ENCODE data around the gene VEPH1.

Gene VEPH1

GRCh38 chr3:157491136-157491535 lies 12.1 kb downstream of the VEPH1 start:
- no peaks in the 10 kb centered on the region for H4K20me1 ChIP-seq (ENCODE audit: insufficient read depth, low read length)
- H3K36me3 ChIP-seq (replicated peaks; ENCODE audit: low read depth, low read length) = no peaks in the 10 kb centered on the region
- no peak overlapping the region for H3K27ac ChIP-seq (ENCODE audit: low read length)
- no peak overlapping the region for H2AFZ ChIP-seq (ENCODE audit: low read depth, low read length)
- peaks cover 4% of the 10 kb centered on the region for H3K27me3 ChIP-seq (ENCODE audit: low read depth, low read length)
- H3K4me1 ChIP-seq (ENCODE audit: low read length) = peaks cover 12% of the 10 kb centered on the region
- H3K4me3 ChIP-seq (ENCODE audit: low read length) = no peak overlapping the region
- no peak overlapping the region for H3K4me2 ChIP-seq (ENCODE audit: low read length)
- H3K9me3 ChIP-seq (ENCODE audit: insufficient read depth, low read length) = no peaks in the 10 kb centered on the region
- TF ChIP-seq EZH2phosphoT487 (IDR thresholded peaks at IDR 0.05; ENCODE audit: low read depth) = no peak
- TF ChIP-seq, protein P1, sequence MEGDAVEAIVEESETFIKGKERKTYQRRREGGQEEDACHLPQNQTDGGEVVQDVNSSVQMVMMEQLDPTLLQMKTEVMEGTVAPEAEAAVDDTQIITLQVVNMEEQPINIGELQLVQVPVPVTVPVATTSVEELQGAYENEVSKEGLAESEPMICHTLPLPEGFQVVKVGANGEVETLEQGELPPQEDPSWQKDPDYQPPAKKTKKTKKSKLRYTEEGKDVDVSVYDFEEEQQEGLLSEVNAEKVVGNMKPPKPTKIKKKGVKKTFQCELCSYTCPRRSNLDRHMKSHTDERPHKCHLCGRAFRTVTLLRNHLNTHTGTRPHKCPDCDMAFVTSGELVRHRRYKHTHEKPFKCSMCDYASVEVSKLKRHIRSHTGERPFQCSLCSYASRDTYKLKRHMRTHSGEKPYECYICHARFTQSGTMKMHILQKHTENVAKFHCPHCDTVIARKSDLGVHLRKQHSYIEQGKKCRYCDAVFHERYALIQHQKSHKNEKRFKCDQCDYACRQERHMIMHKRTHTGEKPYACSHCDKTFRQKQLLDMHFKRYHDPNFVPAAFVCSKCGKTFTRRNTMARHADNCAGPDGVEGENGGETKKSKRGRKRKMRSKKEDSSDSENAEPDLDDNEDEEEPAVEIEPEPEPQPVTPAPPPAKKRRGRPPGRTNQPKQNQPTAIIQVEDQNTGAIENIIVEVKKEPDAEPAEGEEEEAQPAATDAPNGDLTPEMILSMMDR (IDR thresholded peaks at IDR 0.05; ENCODE audit: low read depth, low read length) = no peak
- H3K79me2 ChIP-seq (ENCODE audit: low read length) = no peaks in the 10 kb centered on the region
- H3K9ac ChIP-seq (ENCODE audit: low read length) = no peak overlapping the region

DNA sequence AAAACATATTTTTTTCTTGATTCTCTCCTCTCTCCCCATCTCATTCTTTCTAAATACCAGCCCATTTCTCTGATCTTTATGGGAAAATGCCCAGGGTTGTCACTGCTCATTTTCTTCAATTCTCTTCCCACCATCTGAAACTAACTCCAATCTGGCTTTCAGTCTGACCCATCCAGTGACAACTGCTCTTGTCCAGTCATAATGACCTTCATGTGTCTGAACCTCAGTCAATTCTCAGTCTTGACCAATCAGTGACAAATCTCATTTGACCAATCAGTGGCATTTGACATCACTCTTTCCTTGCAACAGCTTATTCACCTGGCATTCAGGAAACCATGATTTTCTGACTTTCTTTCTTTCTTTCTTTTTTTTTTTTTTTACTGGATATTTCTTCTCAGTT lies 15.1 kb downstream of the VEPH1 start:
- Histone ChIP-seq H3K79me2 (ENCODE audit: low read length) (no peaks in the 10 kb centered on the region), H3K9ac (ENCODE audit: low read length) (no peak overlapping the region)

DNA sequence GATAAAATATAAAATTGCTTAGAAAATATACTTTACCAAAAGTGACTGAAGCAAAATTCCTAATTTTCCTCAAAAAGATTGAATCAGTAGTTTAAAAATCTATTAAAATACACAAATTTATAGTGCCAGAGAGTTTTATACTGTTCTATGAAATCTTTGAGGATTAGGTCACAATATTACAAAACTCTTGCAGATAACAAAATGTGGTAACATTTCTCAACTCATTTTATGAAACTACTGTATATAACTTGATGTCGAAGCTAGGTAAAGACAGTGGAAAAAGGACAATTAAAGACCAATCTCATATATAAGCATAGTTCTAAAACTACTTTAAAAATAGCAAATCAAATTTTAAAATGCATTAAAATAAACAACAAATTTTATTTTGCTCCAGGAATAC lies 15.9 kb downstream of the VEPH1 start:
- Histone ChIP-seq H3K27me3 (ENCODE audit: low read depth, low read length) (no peaks in the 10 kb centered on the region), H3K9me3 (ENCODE audit: insufficient read depth, low read length) (no peaks in the 10 kb centered on the region), H2AFZ (ENCODE audit: low read depth, low read length) (no peak overlapping the region), H3K79me2 (ENCODE audit: low read length) (no peaks in the 10 kb centered on the region), H4K20me1 (ENCODE audit: insufficient read depth, low read length) (no peaks in the 10 kb centered on the region), H3K36me3 (replicated peaks; ENCODE audit: low read depth, low read length) (no peaks in the 10 kb centered on the region), H3K4me3 (ENCODE audit: low read length) (no peak overlapping the region), H3K9ac (ENCODE audit: low read length) (no peak overlapping the region), H3K27ac (ENCODE audit: low read length) (no peak overlapping the region), H3K4me1 (ENCODE audit: low read length) (no peaks in the 10 kb centered on the region), H3K4me2 (ENCODE audit: low read length) (no peak overlapping the region)
- no peak for TF ChIP-seq EZH2phosphoT487 (IDR thresholded peaks at IDR 0.05; ENCODE audit: low read depth)
- TF ChIP-seq, protein P1 (IDR thresholded peaks at IDR 0.05; ENCODE audit: low read depth, low read length) = no peak

More for the DNA sequence above, 15.1 kb downstream of the VEPH1 start:
- H2AFZ ChIP-seq (ENCODE audit: low read depth, low read length) = no peak overlapping the region
- H3K27me3 ChIP-seq (ENCODE audit: low read depth, low read length) = no peaks in the 10 kb centered on the region
- H3K4me3 ChIP-seq (ENCODE audit: low read length) = no peak overlapping the region
- no peak overlapping the region for H3K27ac ChIP-seq (ENCODE audit: low read length)
- TF ChIP-seq EZH2phosphoT487 (IDR thresholded peaks at IDR 0.05; ENCODE audit: low read depth) = no peak
- TF ChIP-seq, protein P1 (IDR thresholded peaks at IDR 0.05; ENCODE audit: low read depth, low read length) = no peak
- H3K36me3 ChIP-seq (replicated peaks; ENCODE audit: low read depth, low read length) = no peaks in the 10 kb centered on the region
- H3K4me1 ChIP-seq (ENCODE audit: low read length) = no peaks in the 10 kb centered on the region
- no peaks in the 10 kb centered on the region for H4K20me1 ChIP-seq (ENCODE audit: insufficient read depth, low read length)
- no peak overlapping the region for H3K4me2 ChIP-seq (ENCODE audit: low read length)
- H3K9me3 ChIP-seq (ENCODE audit: insufficient read depth, low read length) = no peaks in the 10 kb centered on the region

DNA sequence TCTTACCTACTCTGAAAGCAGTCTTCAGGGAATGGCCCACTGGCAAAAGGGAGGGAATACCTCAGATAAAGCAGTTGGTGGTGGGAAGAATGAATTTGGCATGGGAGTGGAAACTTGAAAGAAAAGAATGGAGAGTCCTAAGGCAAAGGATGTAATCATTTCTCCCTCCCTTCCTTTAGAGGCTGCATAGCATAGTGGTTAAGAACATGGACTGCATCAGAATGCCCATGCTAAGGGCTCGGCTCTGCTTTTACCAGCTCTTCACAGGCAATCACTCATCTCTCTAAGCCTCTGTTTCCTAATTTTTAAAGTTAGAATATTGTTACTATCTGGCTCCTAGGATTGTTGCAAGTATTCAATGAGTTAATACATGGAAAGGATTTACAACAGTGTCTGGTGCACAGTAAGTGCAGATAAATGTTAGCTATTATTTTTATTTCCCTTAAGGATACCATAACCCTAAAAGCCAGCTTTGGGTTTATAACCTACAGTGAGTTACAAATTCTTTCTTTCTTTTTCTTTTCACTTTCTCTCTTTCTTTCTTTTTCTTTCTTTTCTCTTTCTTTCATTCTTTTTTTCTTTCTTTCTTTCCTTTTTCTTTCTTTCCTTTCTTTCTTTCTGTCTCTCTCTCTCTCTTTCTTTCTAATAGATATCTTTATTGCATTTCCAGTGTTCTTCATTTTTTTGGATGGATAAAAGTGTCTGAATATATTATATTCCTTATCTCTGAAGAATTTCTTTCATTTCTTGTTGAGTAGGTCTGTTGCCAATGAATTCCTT lies 23.6 kb downstream of the VEPH1 start:
- no peaks in the 10 kb centered on the region for H3K4me1 ChIP-seq (ENCODE audit: low read length)
- no peaks in the 10 kb centered on the region for H3K27me3 ChIP-seq (ENCODE audit: low read depth, low read length)
- H3K4me2 ChIP-seq (ENCODE audit: low read length) = no peak overlapping the region
- no peak overlapping the region for H3K27ac ChIP-seq (ENCODE audit: low read length)
- H4K20me1 ChIP-seq (ENCODE audit: insufficient read depth, low read length) = no peaks in the 10 kb centered on the region
- H3K9ac ChIP-seq (ENCODE audit: low read length) = no peak overlapping the region
- TF ChIP-seq, protein P1 (IDR thresholded peaks at IDR 0.05; ENCODE audit: low read depth, low read length) = no peak
- no peak for TF ChIP-seq EZH2phosphoT487 (IDR thresholded peaks at IDR 0.05; ENCODE audit: low read depth)
- H2AFZ ChIP-seq (ENCODE audit: low read depth, low read length) = no peak overlapping the region
- no peaks in the 10 kb centered on the region for H3K36me3 ChIP-seq (replicated peaks; ENCODE audit: low read depth, low read length)
- H3K79me2 ChIP-seq (ENCODE audit: low read length) = no peaks in the 10 kb centered on the region
- no peak overlapping the region for H3K4me3 ChIP-seq (ENCODE audit: low read length)
- H3K9me3 ChIP-seq (ENCODE audit: insufficient read depth, low read length) = no peaks in the 10 kb centered on the region
